Naive thymus-derived CD4-positive, alpha-beta T cell (primary cell): ENCODE results near the gene MEGF8. TPM values are rescaled to one million over a fixed set of nuclear protein-coding genes. Genes with fewer than 3 reads are reported as not detected.

Experiments
- ATAC-seq: fragments of 150-1000 bp; cut with Tn5 transposase; 2 replicates; pipeline ENCODE4 v1.10.0; 2021; ENCODE audit warnings: mild to moderate bottlenecking, moderate library complexity
- CTCF ChIA-PET: fragments of 350-600 bp; sonication (Branson Sonifier 250); formaldehyde crosslinking; loops from one replicate; lab custom pipeline; 2021; ENCODE audit warnings: antibody characterized with exemption; lab: Charles Lee
- POLR2A ChIA-PET: fragments of 350-600 bp; sonication (Branson Sonifier 250); formaldehyde crosslinking; loops from one replicate; lab custom pipeline; 2021; ENCODE audit warnings: antibody characterized with exemption, inconsistent platforms; lab: Charles Lee
- DNase-seq, 9 donors: peaks; one replicate each; pipeline versions ENCODE4 v3.0.0 to v3.0.0-alpha.2; 2020 to 2022; ENCODE audit warnings: mixed read lengths in 1 of 9
- H3K27ac ChIP-seq: one replicate; pipeline ENCODE4 v1.7.0; 2013; ENCODE audit warnings: mild to moderate bottlenecking, low read depth, low read length, moderate library complexity
- H3K27me3 ChIP-seq, 2 donors: one replicate each; pipeline ENCODE4 v1.7.0; 2013; ENCODE audit warnings: low read length in 2 of 2, mild to moderate bottlenecking in 2 of 2, moderate library complexity in 2 of 2; ENCODE audit not compliant: control insufficient read depth in 2 of 2, insufficient read depth in 2 of 2
- H3K36me3 ChIP-seq, 3 experiments: 1 replicate in 2 of 3; 2 replicates in 1 of 3; pipeline ENCODE4 v1.7.0; 2013; ENCODE audit warnings: low read length in 3 of 3, mild to moderate bottlenecking in 3 of 3, moderate library complexity in 1 of 3; ENCODE audit not compliant: insufficient read depth in 3 of 3, control insufficient read depth in 2 of 3
- H3K4me1 ChIP-seq, 2 donors: one replicate each; pipeline ENCODE4 v1.7.0; 2013; ENCODE audit warnings: low read length in 2 of 2, mild to moderate bottlenecking in 2 of 2, moderate library complexity in 1 of 2; ENCODE audit not compliant: control insufficient read depth in 2 of 2, insufficient read depth in 2 of 2
- H3K4me3 ChIP-seq: 2 replicates; pipeline ENCODE4 v1.7.0; 2013; ENCODE audit warnings: mild to moderate bottlenecking, low read length
- H3K9me3 ChIP-seq, 3 experiments: 1 replicate in 2 of 3; 2 replicates in 1 of 3; pipeline ENCODE4 v1.7.0; 2013; ENCODE audit warnings: low read length in 3 of 3; ENCODE audit not compliant: control insufficient read depth in 2 of 3
- H3K27ac Mint-ChIP-seq, 9 donors: one replicate each; pipeline ENCODE4 v1.8.0; 2020 to 2022; ENCODE audit warnings: mixed read lengths in 9 of 9, mild to moderate bottlenecking in 8 of 9, moderate library complexity in 5 of 9, inconsistent platforms in 2 of 9
- H3K27me3 Mint-ChIP-seq, 5 donors: one replicate each; pipeline ENCODE4 v1.8.0; 2021 to 2022; ENCODE audit warnings: mixed read lengths in 5 of 5, mild to moderate bottlenecking in 1 of 5
- H3K36me3 Mint-ChIP-seq, 5 donors: one replicate each; pipeline ENCODE4 v1.8.0; 2020 to 2022; ENCODE audit warnings: mixed read lengths in 5 of 5, mild to moderate bottlenecking in 3 of 5, inconsistent platforms in 1 of 5
- H3K4me1 Mint-ChIP-seq, 7 donors: one replicate each; pipeline ENCODE4 v1.8.0; 2020 to 2022; ENCODE audit warnings: mixed read lengths in 7 of 7, mild to moderate bottlenecking in 3 of 7, inconsistent platforms in 1 of 7
- H3K4me3 Mint-ChIP-seq, 10 donors: one replicate each; pipeline ENCODE4 v1.8.0; 2020 to 2022; ENCODE audit warnings: mild to moderate bottlenecking in 10 of 10, mixed read lengths in 10 of 10, moderate library complexity in 6 of 10, inconsistent platforms in 2 of 10
- H3K9me3 Mint-ChIP-seq, 11 donors: one replicate each; pipeline ENCODE4 v1.8.0; 2020 to 2022; ENCODE audit warnings: mixed read lengths in 11 of 11, mild to moderate bottlenecking in 4 of 11, inconsistent platforms in 1 of 11, moderate library complexity in 1 of 11
- intact Hi-C, 2 donors: fragments of 100-400 bp; cut with micrococcal nuclease; formaldehyde crosslinking; loops; one replicate each; pipeline ENCODE4 v1.15.1; 2023
- polyA plus RNA-seq, 2 donors: library from polyadenylated mRNA; unstranded; fragments of 300-500 nt; fragmentation: Illumina TruSeq; gene quantifications; one replicate each; pipeline ENCODE4 v1.2.3, GENCODE V29; 2021
- total RNA-seq, 6 experiments: library from RNA in 5 of 6; stranded (reverse) in 5 of 6; gene quantifications; 1 replicate in 5 of 6; 2 replicates in 1 of 6; pipeline ENCODE4 v1.2.3 and lab custom pipeline; 2021 to 2026

Gene MEGF8
- total and polyA plus RNA-seq, 7 experiments from 2014 or later, result 0.40 to 9.3 (median 8.1) TPM

GRCh38 chr19:42368360-42368759 is 42.9 kb downstream of the MEGF8 start:
- ATAC-seq (no peak), DNase-seq (no peak)
- no peaks in the 10 kb centered on the region for H3K27me3 Mint-ChIP-seq
- no peak overlapping the region for H3K4me3 Mint-ChIP-seq
- peaks cover 0 to 6% (median 0%) of the 10 kb centered on the region in 3 experiments for H3K36me3 ChIP-seq
- ChIA-PET POLR2A (no interaction called here), CTCF (no interaction called here)
- H3K27ac ChIP-seq, result no peak overlapping the region
- no peaks in the 10 kb centered on the region for H3K4me1 ChIP-seq
- H3K27ac Mint-ChIP-seq, result no peak overlapping the region
- H3K36me3 Mint-ChIP-seq, result peaks cover 5 to 14% (median 9%) of the 10 kb centered on the region in 5 donors
- peaks cover 0 to 5% (median 0%) of the 10 kb centered on the region in 11 donors for H3K9me3 Mint-ChIP-seq
- intact Hi-C loops, result no loop called here
- no peaks in the 10 kb centered on the region for H3K27me3 ChIP-seq
- H3K9me3 ChIP-seq, result no peaks in the 10 kb centered on the region
- peaks cover 0 to 3% (median 0%) of the 10 kb centered on the region in 7 donors for H3K4me1 Mint-ChIP-seq
- H3K4me3 ChIP-seq, result no peak overlapping the region

GRCh38 chr19:42368765-42369164 is 43.3 kb downstream of the MEGF8 start:
- Histone ChIP-seq H3K4me3 (no peak overlapping the region), H3K27ac (no peak overlapping the region), H3K9me3 (no peaks in the 10 kb centered on the region), H3K4me1 (no peaks in the 10 kb centered on the region), H3K36me3 (peaks cover 0 to 3% (median 0%) of the 10 kb centered on the region in 3 experiments), H3K27me3 (no peaks in the 10 kb centered on the region)
- peaks cover 2 to 11% (median 6%) of the 10 kb centered on the region in 5 donors for H3K36me3 Mint-ChIP-seq
- POLR2A ChIA-PET, result no interaction called here
- H3K4me1 Mint-ChIP-seq, result peaks cover 0 to 3% (median 0%) of the 10 kb centered on the region in 7 donors
- no peak for ATAC-seq
- no peak for DNase-seq
- no peak overlapping the region for H3K4me3 Mint-ChIP-seq
- peaks cover 0 to 3% (median 0%) of the 10 kb centered on the region in 11 donors for H3K9me3 Mint-ChIP-seq
- intact Hi-C loops, result no loop called here
- CTCF ChIA-PET, result no interaction called here
- H3K27ac Mint-ChIP-seq, result peak overlapping the region in 1 of 9 donors; percentile 55
- no peaks in the 10 kb centered on the region for H3K27me3 Mint-ChIP-seq

DNA sequence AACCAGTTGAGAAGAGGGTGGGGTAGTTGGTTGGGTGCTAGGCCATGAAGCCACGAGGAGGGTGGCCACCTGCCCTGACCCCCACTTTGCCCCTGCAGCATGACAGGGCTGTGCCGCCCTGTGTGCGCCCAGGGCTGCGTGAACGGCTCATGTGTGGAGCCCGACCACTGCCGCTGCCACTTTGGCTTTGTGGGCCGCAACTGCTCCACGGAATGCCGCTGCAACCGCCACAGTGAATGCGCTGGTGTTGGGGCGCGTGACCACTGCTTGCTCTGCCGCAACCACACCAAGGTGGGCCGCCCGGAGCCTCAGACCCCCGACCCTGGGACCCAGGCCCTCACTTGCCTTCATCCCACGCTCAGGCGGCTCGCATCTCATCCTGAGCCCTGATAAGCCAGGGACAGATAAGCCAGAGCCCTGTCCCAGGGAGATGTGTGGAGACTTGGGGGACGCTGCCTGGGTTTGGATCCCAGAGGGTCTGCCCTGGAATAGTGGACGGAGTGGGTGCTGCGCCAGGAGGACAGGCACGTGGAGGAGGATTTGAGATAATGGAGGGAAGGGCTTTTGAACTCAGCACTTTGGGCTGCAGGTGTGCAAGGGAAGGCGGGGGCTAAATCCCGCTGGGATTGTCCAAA is 44.1 kb downstream of the MEGF8 start:
- no peak overlapping the region for H3K4me3 ChIP-seq
- H3K27me3 ChIP-seq, result no peaks in the 10 kb centered on the region
- intact Hi-C loops, result no loop called here
- H3K4me1 Mint-ChIP-seq, result peaks cover 0 to 5% (median 0%) of the 10 kb centered on the region in 7 donors
- no peaks in the 10 kb centered on the region for H3K4me1 ChIP-seq
- H3K27me3 Mint-ChIP-seq, result no peaks in the 10 kb centered on the region
- DNase-seq, result no peak
- no peaks in the 10 kb centered on the region for H3K9me3 Mint-ChIP-seq
- no peak overlapping the region for H3K27ac ChIP-seq
- CTCF ChIA-PET, result no interaction called here
- POLR2A ChIA-PET, result no interaction called here
- H3K4me3 Mint-ChIP-seq, result no peak overlapping the region
- no peak for ATAC-seq
- no peaks in the 10 kb centered on the region for H3K36me3 ChIP-seq
- H3K36me3 Mint-ChIP-seq, result peaks cover 0 to 4% (median 0%) of the 10 kb centered on the region in 5 donors
- no peak overlapping the region for H3K27ac Mint-ChIP-seq
- no peaks in the 10 kb centered on the region for H3K9me3 ChIP-seq

- no peak for DNase-seq
- no peak overlapping the region for H3K27ac ChIP-seq
- Mint-ChIP-seq H3K27me3 (no peaks in the 10 kb centered on the region), H3K36me3 (peaks cover 0 to 7% (median 0%) of the 10 kb centered on the region in 5 donors), H3K27ac (no peak overlapping the region), H3K9me3 (no peaks in the 10 kb centered on the region), H3K4me1 (peaks cover 0 to 5% (median 0%) of the 10 kb centered on the region in 7 donors), H3K4me3 (no peak overlapping the region)
- no peak for ATAC-seq
- intact Hi-C loops, result no loop called here
- H3K9me3 ChIP-seq, result no peaks in the 10 kb centered on the region
- ChIA-PET POLR2A (no interaction called here), CTCF (interaction anchor here (0.6 kb wide), 1 partner anchor 16 kb away, joined by 3 read pairs; no protein-coding TSS in a partner anchor)
- no peak overlapping the region for H3K4me3 ChIP-seq
- no peaks in the 10 kb centered on the region for H3K27me3 ChIP-seq
- no peaks in the 10 kb centered on the region for H3K4me1 ChIP-seq
- H3K36me3 ChIP-seq, result no peaks in the 10 kb centered on the region
These were observed 44.7 kb downstream of the MEGF8 start for GRCh38 chr19:42370068-42370520.

DNA sequence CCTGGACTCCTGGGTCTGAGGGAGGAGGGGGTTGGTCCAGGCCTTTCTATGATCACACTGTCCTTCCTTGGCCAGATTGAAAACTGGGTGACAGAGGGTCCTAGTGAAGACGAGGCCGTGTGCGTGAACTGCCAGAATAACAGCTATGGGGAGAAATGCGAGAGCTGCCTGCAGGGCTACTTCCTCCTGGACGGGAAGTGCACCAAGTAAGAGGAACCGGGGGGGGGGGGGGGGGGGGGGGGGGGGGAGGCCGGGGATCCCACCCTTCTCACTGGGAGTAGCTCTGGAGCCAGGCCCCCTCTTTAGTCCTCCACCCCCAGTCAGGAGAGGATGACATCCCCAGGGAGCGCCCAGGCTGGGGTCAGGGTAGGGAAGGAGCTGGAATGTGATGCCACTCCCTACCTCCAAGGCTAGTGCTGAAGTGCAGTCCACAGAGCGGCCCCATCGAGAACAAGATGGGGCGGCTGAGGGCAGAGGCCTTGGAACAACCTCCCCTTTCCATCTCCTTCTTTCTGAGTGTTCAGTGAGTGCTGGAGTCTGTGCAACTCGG is 45.3 kb downstream of the MEGF8 start:
- no peaks in the 10 kb centered on the region for H3K9me3 Mint-ChIP-seq
- no peaks in the 10 kb centered on the region for H3K36me3 ChIP-seq
- H3K27ac ChIP-seq, result no peak overlapping the region
- ChIA-PET CTCF (interaction anchor here (0.6 kb wide), 1 partner anchor 16 kb away, joined by 3 read pairs; no protein-coding TSS in a partner anchor), POLR2A (no interaction called here)
- H3K27ac Mint-ChIP-seq, result no peak overlapping the region
- H3K4me3 ChIP-seq, result no peak overlapping the region
- H3K36me3 Mint-ChIP-seq, result peaks cover 0 to 7% (median 0%) of the 10 kb centered on the region in 5 donors
- intact Hi-C loops, result no loop called here
- no peaks in the 10 kb centered on the region for H3K27me3 ChIP-seq
- H3K4me1 Mint-ChIP-seq, result peaks cover 0 to 5% (median 0%) of the 10 kb centered on the region in 7 donors
- no peaks in the 10 kb centered on the region for H3K4me1 ChIP-seq
- H3K27me3 Mint-ChIP-seq, result no peaks in the 10 kb centered on the region
- no peak overlapping the region for H3K4me3 Mint-ChIP-seq
- ATAC-seq (no peak), DNase-seq (no peak)
- H3K9me3 ChIP-seq, result no peaks in the 10 kb centered on the region

- Mint-ChIP-seq H3K4me1 (peaks cover 0 to 4% (median 0%) of the 10 kb centered on the region in 7 donors), H3K4me3 (no peak overlapping the region), H3K27ac (no peak overlapping the region), H3K9me3 (no peaks in the 10 kb centered on the region), H3K27me3 (peaks cover 0 to 3% (median 0%) of the 10 kb centered on the region in 5 donors), H3K36me3 (peaks cover 0 to 7% (median 0%) of the 10 kb centered on the region in 5 donors)
- no peaks in the 10 kb centered on the region for H3K9me3 ChIP-seq
- H3K27ac ChIP-seq, result no peak overlapping the region
- POLR2A ChIA-PET, result no interaction called here
- no peaks in the 10 kb centered on the region for H3K27me3 ChIP-seq
- H3K4me3 ChIP-seq, result no peak overlapping the region
- intact Hi-C loops, result no loop called here
- CTCF ChIA-PET, result interaction anchor here (1.0 kb wide), 1 partner anchor 58 kb away, joined by 3 read pairs; no protein-coding TSS in a partner anchor
- ATAC-seq (no peak), DNase-seq (no peak)
- H3K4me1 ChIP-seq, result no peaks in the 10 kb centered on the region
- H3K36me3 ChIP-seq, result no peaks in the 10 kb centered on the region
These were observed 49.5 kb downstream of the MEGF8 start for GRCh38 chr19:42374826-42375376.
